DND-41 (cell line): ENCODE measurements around the gene MRTFA.
A peak's percentile ranks its signal among the peaks of the same experiment; 100 is the strongest.

Experiments
- ATAC-seq: fragments of 200-7000 bp; cut with Tn5 transposase; 3 replicates; pipeline ENCODE4 v1.9.1; 2021; ENCODE audit warnings: low read depth; ENCODE audit not compliant: insufficient read depth
- DNase-seq: peaks from one replicate; pipeline ENCODE4 v3.0.0-alpha.2; 2020
- H2AFZ ChIP-seq: 2 replicates; pipeline ENCODE4 v1.6.0; 2012; ENCODE audit warnings: low read depth, low read length
- H3K27ac ChIP-seq: 2 replicates; pipeline ENCODE4 v1.5.1; 2012; ENCODE audit warnings: low read length, inconsistent platforms
- H3K27me3 ChIP-seq: fragments of 200-600 bp; sonication (generic); 2 replicates; pipeline ENCODE4 v1.6.0; 2012; ENCODE audit warnings: low read length, mild to moderate bottlenecking, inconsistent platforms; ENCODE audit not compliant: insufficient read depth, poor library complexity
- H3K36me3 ChIP-seq: 2 replicates; pipeline ENCODE4 v1.5.1; 2012; ENCODE audit warnings: low read length, inconsistent platforms; ENCODE audit not compliant: insufficient read depth
- H3K4me1 ChIP-seq: 2 replicates; pipeline ENCODE4 v1.5.1; 2012; ENCODE audit warnings: mild to moderate bottlenecking, low read length; ENCODE audit not compliant: insufficient read depth
- H3K4me2 ChIP-seq: 2 replicates; pipeline ENCODE4 v1.6.0; 2012; ENCODE audit warnings: mild to moderate bottlenecking, moderate library complexity, low read length, inconsistent platforms; ENCODE audit not compliant: insufficient read depth
- H3K4me3 ChIP-seq, 2 experiments: fragments of 200-600 bp in 1 of 2; shearing (Covaris generic) in 1 of 2; 2 replicates each; pipeline ENCODE4 v1.5.1; 2012 to 2016; ENCODE audit warnings: inconsistent platforms in 2 of 2, low read length in 2 of 2, mild to moderate bottlenecking in 2 of 2, low read depth in 1 of 2, moderate library complexity in 1 of 2
- H3K79me2 ChIP-seq: 2 replicates; pipeline ENCODE4 v1.6.0; 2012; ENCODE audit warnings: low read length, inconsistent platforms; ENCODE audit not compliant: insufficient read depth
- H3K9ac ChIP-seq: 2 replicates; pipeline ENCODE4 v1.6.0; 2012; ENCODE audit warnings: low read depth, mild to moderate bottlenecking, inconsistent platforms, low read length, moderate library complexity
- H3K9me3 ChIP-seq: 2 replicates; pipeline ENCODE4 v1.5.1; 2012; ENCODE audit warnings: low read length, moderate library complexity, mild to moderate bottlenecking, inconsistent platforms; ENCODE audit not compliant: insufficient read depth, severe bottlenecking
- H4K20me1 ChIP-seq: 2 replicates; pipeline ENCODE4 v1.6.0; 2012; ENCODE audit warnings: low read length; ENCODE audit not compliant: insufficient read depth
- CTCF ChIP-seq: IDR thresholded peaks from 2 replicates; pipeline ENCODE4 v1.5.1; 2012; ENCODE audit warnings: borderline replicate concordance, low read length, moderate library complexity, mild to moderate bottlenecking; ENCODE audit not compliant: poor library complexity, severe bottlenecking; ENCODE audit errors: extremely low read depth
- EZH2 ChIP-seq: IDR thresholded peaks from 3 replicates; pipeline ENCODE4 v1.6.1; 2012; ENCODE audit warnings: borderline replicate concordance, low read depth, mild to moderate bottlenecking, moderate library complexity, low read length, inconsistent platforms; ENCODE audit not compliant: severe bottlenecking

Gene MRTFA

GRCh38 chr22:40466976-40467375, 169.5 kb downstream of the MRTFA start:
- Histone ChIP-seq H3K79me2 (peaks cover 27% of the 10 kb centered on the region), H3K27me3 (no peaks in the 10 kb centered on the region), H3K9ac (no peak overlapping the region), H2AFZ (no peak overlapping the region), H3K4me1 (peaks cover 21% of the 10 kb centered on the region), H3K27ac (no peak overlapping the region), H3K9me3 (no peaks in the 10 kb centered on the region), H4K20me1 (no peaks in the 10 kb centered on the region), H3K4me3 (no peak overlapping the region), H3K4me2 (no peak overlapping the region), H3K36me3 (peaks cover 1% of the 10 kb centered on the region; the same call in 1 of the 2 replicates)
- no peak for ATAC-seq
- TF ChIP-seq CTCF = no peak
- no peak for TF ChIP-seq EZH2
- no peak for DNase-seq

- TF ChIP-seq CTCF = no peak
- TF ChIP-seq EZH2 = no peak
- H3K79me2 ChIP-seq = peaks cover 54% of the 10 kb centered on the region
- H3K4me2 ChIP-seq = peak overlapping the region; percentile 74
- H3K36me3 ChIP-seq = peaks cover 16% of the 10 kb centered on the region
- H3K9me3 ChIP-seq = no peaks in the 10 kb centered on the region
- DNase-seq (peak; percentile 27), ATAC-seq (peak; percentile 63)
- peaks cover 28% of the 10 kb centered on the region for H3K4me1 ChIP-seq
- H3K27ac ChIP-seq = peak overlapping the region; percentile 82
- H3K27me3 ChIP-seq = no peaks in the 10 kb centered on the region
- peak overlapping the region; percentile 59 for H3K9ac ChIP-seq
- H4K20me1 ChIP-seq = no peaks in the 10 kb centered on the region
- H3K4me3 ChIP-seq = peak overlapping the region; percentile 50 to 64
- peak overlapping the region; percentile 74 for H2AFZ ChIP-seq
Measured at GRCh38 chr22:40463683-40464082, 172.8 kb downstream of the MRTFA start.

GRCh38 chr22:40463017-40463631, 173.4 kb downstream of the MRTFA start:
- peaks cover 16% of the 10 kb centered on the region for H3K36me3 ChIP-seq
- no peaks in the 10 kb centered on the region for H3K27me3 ChIP-seq
- DNase-seq = peak; percentile 67
- TF ChIP-seq CTCF (peak; percentile 29), EZH2 (no peak)
- peak overlapping the region; percentile 74 for H2AFZ ChIP-seq
- no peaks in the 10 kb centered on the region for H3K9me3 ChIP-seq
- H3K9ac ChIP-seq = peak overlapping the region; percentile 59
- H3K4me1 ChIP-seq = peaks cover 28% of the 10 kb centered on the region
- H3K4me3 ChIP-seq = peak overlapping the region; percentile 50 to 64
- H3K79me2 ChIP-seq = peaks cover 53% of the 10 kb centered on the region
- H3K27ac ChIP-seq = peak overlapping the region; percentile 82
- peak overlapping the region; percentile 74 for H3K4me2 ChIP-seq
- ATAC-seq = peak; percentile 90
- H4K20me1 ChIP-seq = no peaks in the 10 kb centered on the region
